Neutrophil (primary cell): ENCODE data around the gene SHOC1.
"Not testable (repeated sequence)": the region's sequence is repeated elsewhere in the genome, so short reads cannot be mapped to it uniquely, and the experiment has no call there.

Experiments used
- H3K27ac ChIP-seq: fragments of 200-600 bp; sonication (generic); 2 replicates; pipeline ENCODE4 v1.5.1; 2016; ENCODE audit warnings: mild to moderate bottlenecking, moderate library complexity
- H3K27me3 ChIP-seq: fragments of 200-600 bp; sonication (generic); 2 replicates; pipeline ENCODE4 v1.6.0; 2016; ENCODE audit warnings: mild to moderate bottlenecking
- H3K36me3 ChIP-seq: fragments of 200-600 bp; sonication (generic); 2 replicates; pipeline ENCODE4 v1.5.1; 2017
- H3K4me1 ChIP-seq, 2 experiments: fragments of 200-600 bp in 1 of 2; sonication (generic) in 1 of 2; 1 replicate in 1 of 2; 2 replicates in 1 of 2; pipeline versions ENCODE4 v1.5.1 to v1.6.1; 2013 to 2016; ENCODE audit warnings: low read depth in 1 of 2, low read length in 1 of 2, mild to moderate bottlenecking in 1 of 2, moderate library complexity in 1 of 2; ENCODE audit not compliant: control insufficient read depth in 1 of 2, insufficient read depth in 1 of 2
- H3K4me3 ChIP-seq, 2 experiments: fragments of 200-600 bp in 1 of 2; sonication (generic) in 1 of 2; 1 replicate in 1 of 2; 2 replicates in 1 of 2; pipeline ENCODE4 v1.5.1; 2013 to 2016; ENCODE audit warnings: low read depth in 1 of 2, low read length in 1 of 2, mild to moderate bottlenecking in 1 of 2, moderate library complexity in 1 of 2
- H3K9me3 ChIP-seq: fragments of 200-600 bp; sonication (generic); 2 replicates; pipeline ENCODE4 v1.5.1; 2016
- TF ChIP-seq, protein P1 (sequence below): fragments of 200-600 bp; sonication (generic); IDR thresholded peaks from 2 replicates; pipeline ENCODE4 v1.5.1; 2016; ENCODE audit warnings: antibody characterized with exemption

Gene SHOC1

GRCh38 chr9:111799506-111799905 is 4.8 kb upstream of the SHOC1 start:
- TF ChIP-seq, protein P1, sequence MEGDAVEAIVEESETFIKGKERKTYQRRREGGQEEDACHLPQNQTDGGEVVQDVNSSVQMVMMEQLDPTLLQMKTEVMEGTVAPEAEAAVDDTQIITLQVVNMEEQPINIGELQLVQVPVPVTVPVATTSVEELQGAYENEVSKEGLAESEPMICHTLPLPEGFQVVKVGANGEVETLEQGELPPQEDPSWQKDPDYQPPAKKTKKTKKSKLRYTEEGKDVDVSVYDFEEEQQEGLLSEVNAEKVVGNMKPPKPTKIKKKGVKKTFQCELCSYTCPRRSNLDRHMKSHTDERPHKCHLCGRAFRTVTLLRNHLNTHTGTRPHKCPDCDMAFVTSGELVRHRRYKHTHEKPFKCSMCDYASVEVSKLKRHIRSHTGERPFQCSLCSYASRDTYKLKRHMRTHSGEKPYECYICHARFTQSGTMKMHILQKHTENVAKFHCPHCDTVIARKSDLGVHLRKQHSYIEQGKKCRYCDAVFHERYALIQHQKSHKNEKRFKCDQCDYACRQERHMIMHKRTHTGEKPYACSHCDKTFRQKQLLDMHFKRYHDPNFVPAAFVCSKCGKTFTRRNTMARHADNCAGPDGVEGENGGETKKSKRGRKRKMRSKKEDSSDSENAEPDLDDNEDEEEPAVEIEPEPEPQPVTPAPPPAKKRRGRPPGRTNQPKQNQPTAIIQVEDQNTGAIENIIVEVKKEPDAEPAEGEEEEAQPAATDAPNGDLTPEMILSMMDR: no peak
- H3K27ac ChIP-seq: no peak overlapping the region
- no peaks in the 10 kb centered on the region for H3K36me3 ChIP-seq
- H3K27me3 ChIP-seq: no peaks in the 10 kb centered on the region
- no peak overlapping the region for H3K4me3 ChIP-seq
- H3K4me1 ChIP-seq: peaks cover 8 to 46% of the 10 kb centered on the region in 2 experiments
- no peaks in the 10 kb centered on the region for H3K9me3 ChIP-seq

DNA sequence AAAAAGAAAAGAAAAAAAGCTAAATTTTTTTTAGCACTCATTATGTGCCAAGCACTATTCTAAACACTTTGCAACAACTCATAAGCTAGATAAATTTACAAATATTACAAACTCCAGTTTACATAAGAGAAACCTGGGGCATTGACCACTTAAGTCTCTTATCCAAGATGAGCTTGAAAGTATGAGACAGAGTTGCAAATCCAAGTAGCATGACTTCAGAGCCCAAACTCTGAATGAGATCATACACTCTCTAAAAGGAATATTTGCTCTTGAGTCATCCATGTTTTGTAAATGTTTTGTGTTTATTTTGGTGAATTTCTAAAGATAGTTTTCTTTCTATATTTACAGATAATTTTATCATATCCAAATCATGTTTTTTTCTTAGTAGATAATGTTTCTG is 4.0 kb upstream of the SHOC1 start:
- Histone ChIP-seq H3K36me3 (no peaks in the 10 kb centered on the region), H3K4me1 (peaks cover 5 to 45% of the 10 kb centered on the region in 2 experiments), H3K9me3 (no peaks in the 10 kb centered on the region), H3K4me3 (no peak overlapping the region), H3K27me3 (no peaks in the 10 kb centered on the region), H3K27ac (no peak overlapping the region)
- TF ChIP-seq, protein P1: no peak

- H3K27me3 ChIP-seq: no peaks in the 10 kb centered on the region
- H3K36me3 ChIP-seq: no peaks in the 10 kb centered on the region
- H3K4me1 ChIP-seq: peaks cover 20 to 68% of the 10 kb centered on the region in 2 experiments
- no peak overlapping the region for H3K4me3 ChIP-seq
- TF ChIP-seq, protein P1: no peak
- peak overlapping the region; percentile 15 for H3K27ac ChIP-seq
- no peaks in the 10 kb centered on the region for H3K9me3 ChIP-seq
Observed at GRCh38 chr9:111795557-111795839, 761 bp upstream of the SHOC1 start.

GRCh38 chr9:111791821-111792220 is 2.9 kb downstream of the SHOC1 start:
- peak overlapping the region; percentile 68 for H3K27ac ChIP-seq
- H3K36me3 ChIP-seq, H3K4me3 ChIP-seq, H3K27me3 ChIP-seq, H3K9me3 ChIP-seq: not testable (repeated sequence)
- peaks cover 20 to 51% of the 10 kb centered on the region in 2 experiments for H3K4me1 ChIP-seq

- Histone ChIP-seq H3K36me3 (no peaks in the 10 kb centered on the region), H3K9me3 (no peaks in the 10 kb centered on the region), H3K27me3 (no peaks in the 10 kb centered on the region), H3K27ac (no peak overlapping the region), H3K4me1 (peaks cover 14 to 42% of the 10 kb centered on the region in 2 experiments), H3K4me3 (no peak overlapping the region)
- TF ChIP-seq, protein P1: no peak
Observed at GRCh38 chr9:111789881-111790280, 4.9 kb downstream of the SHOC1 start.

GRCh38 chr9:111783857-111784256 is 10.9 kb downstream of the SHOC1 start:
- Histone ChIP-seq H3K4me1 (no peaks in the 10 kb centered on the region), H3K27ac (no peak overlapping the region), H3K9me3 (no peaks in the 10 kb centered on the region), H3K27me3 (no peaks in the 10 kb centered on the region), H3K36me3 (no peaks in the 10 kb centered on the region), H3K4me3 (no peak overlapping the region)
- TF ChIP-seq, protein P1: no peak
